ENCODE measurements around the gene ENG.

DNA sequence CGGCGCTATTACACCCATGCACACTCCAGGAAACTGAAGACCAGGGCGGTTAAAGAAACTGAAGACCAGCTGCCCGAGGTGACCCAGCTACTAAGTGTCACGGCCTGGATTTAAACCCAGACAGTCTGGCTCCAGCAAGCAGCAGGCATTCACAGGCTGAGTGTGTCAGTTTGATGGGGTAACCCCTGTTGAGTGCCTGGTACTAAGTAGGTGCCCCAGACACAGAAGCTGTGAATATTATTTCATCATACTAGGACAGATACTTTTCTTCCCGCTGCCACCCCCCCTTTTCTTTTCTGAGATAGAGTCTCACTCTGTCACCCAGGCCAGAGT, 7.3 kb downstream of the ENG start:
- no peak for TF ChIP-seq POLR2A (IDR thresholded peaks at IDR 0.05)
- TF ChIP-seq, protein P1, sequence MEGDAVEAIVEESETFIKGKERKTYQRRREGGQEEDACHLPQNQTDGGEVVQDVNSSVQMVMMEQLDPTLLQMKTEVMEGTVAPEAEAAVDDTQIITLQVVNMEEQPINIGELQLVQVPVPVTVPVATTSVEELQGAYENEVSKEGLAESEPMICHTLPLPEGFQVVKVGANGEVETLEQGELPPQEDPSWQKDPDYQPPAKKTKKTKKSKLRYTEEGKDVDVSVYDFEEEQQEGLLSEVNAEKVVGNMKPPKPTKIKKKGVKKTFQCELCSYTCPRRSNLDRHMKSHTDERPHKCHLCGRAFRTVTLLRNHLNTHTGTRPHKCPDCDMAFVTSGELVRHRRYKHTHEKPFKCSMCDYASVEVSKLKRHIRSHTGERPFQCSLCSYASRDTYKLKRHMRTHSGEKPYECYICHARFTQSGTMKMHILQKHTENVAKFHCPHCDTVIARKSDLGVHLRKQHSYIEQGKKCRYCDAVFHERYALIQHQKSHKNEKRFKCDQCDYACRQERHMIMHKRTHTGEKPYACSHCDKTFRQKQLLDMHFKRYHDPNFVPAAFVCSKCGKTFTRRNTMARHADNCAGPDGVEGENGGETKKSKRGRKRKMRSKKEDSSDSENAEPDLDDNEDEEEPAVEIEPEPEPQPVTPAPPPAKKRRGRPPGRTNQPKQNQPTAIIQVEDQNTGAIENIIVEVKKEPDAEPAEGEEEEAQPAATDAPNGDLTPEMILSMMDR (IDR thresholded peaks at IDR 0.05) = no peak
